Stimulated activated CD4-positive, alpha-beta T cell treated with anti-CD3 and anti-CD28 coated beads, Interleukin-12 subunit alpha, Interleukin-12 subunit beta, amount 100 ng/mL, for 24 hours (primary cell): ENCODE results near the gene LHX1.

Experiments
- DNase-seq, 2 experiments: peaks; one replicate each; pipeline ENCODE4 v3.0.0-alpha.2; 2020; ENCODE audit warnings: low read depth in 2 of 2

Gene LHX1

DNA sequence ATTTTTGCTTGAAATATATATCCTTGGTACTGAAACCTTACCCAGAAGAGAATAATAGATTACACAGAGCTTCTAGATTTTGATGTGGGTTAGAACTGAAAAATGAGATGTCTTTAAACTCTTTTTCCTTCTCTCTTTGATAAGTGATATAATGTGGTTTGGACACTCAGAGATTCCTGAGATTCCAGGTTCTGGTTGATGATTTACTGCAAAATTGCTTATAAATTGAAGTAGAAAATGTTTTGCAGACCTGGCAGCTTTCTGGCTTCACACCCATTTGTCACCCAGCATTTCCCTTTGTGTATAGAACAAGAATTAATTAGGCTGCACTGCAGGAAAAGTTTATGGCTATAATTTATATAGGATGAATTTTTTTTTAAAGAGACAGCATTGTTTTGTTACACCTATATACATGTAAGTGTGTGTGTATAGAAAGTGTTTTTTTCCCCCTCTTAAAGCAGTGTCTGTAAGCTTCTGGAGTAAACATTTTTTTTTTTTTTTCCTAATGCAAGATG, 35.0 kb downstream of the LHX1 start:
- DNase-seq: no peak

DNA sequence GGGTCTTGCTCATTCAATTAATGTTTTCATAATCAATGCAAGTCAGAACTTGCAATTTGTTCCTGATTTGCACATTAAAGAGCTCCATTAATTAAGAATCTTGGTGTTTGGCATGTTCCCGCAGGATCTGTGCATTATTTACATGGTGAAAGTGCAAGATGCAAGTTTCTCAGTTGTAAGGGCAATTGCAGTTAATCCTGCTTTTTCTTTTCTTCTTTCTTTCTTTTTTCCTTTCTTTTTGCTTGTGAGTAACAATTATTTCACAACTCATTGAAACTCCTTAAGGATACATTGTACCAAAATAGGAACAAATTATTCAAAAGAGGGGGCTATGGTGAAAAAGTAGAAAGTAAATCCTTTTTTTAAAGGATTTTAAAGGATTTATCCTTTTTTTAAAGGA, 35.6 kb downstream of the LHX1 start:
- no peak for DNase-seq

DNA sequence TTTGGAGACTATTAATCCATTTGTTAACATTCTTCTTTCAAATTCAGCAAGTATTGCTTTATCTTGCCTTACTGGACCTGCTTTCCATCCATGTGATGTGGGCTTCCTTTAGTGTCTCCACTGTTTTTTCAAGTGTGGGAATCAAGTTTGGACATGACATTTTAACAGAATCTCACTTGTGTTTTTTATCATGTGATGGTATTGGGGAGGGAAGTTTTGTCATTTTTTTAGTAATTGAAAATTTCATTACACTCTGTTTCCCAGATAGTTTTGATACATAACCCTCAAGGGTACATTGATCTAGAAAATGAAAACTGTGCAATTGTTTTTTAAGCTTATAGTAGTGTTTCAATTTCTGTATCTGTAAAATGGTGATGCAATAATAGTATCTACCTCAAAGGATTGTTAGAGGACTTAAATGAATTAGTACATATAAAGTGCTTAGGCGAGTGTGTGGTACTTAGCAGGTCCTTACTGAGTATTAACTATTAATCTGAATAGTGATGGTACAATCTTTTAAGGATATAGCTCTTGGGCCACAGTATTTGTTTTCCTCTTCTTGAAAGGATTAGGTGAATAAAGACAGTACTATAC, 38.7 kb downstream of the LHX1 start:
- no peak for DNase-seq

DNA sequence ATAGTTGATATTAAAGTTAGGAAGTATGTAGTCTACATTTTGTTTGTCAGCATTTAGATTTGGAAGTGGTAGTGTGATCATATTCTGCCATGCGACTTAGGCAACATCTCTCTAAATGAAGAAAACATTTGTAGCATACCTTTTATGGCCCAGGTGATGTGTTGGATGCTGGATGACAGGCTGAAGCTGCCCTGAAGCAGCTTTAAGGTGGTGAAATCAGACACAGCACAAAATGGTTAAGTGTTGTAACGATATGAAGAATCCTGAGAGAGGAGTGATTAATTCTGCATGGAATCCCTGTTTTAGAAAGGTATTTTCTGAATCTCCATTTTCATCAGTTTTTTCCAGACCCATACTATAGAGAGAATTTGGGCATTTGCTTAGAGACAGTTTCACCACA, 39.8 kb downstream of the LHX1 start:
- no peak for DNase-seq

DNA sequence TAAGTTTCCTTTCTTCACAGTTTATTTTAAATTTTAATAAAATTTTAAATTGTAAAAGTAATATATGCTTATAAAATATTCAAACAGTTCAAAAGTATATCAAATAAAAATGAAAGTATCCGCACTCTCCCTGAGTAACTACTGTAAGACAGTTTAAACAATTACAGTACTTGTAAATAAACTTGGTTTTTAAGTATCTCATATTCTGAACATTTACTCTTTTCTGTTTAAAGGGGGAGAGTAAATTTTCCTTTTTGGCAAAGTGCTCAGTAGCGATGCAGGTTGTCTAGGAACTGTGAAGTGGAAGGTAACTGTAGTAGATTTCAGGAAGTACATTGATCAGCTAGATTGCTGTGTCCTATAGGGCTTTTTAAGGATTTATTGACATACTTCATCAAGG, 40.3 kb downstream of the LHX1 start:
- no peak for DNase-seq

DNA sequence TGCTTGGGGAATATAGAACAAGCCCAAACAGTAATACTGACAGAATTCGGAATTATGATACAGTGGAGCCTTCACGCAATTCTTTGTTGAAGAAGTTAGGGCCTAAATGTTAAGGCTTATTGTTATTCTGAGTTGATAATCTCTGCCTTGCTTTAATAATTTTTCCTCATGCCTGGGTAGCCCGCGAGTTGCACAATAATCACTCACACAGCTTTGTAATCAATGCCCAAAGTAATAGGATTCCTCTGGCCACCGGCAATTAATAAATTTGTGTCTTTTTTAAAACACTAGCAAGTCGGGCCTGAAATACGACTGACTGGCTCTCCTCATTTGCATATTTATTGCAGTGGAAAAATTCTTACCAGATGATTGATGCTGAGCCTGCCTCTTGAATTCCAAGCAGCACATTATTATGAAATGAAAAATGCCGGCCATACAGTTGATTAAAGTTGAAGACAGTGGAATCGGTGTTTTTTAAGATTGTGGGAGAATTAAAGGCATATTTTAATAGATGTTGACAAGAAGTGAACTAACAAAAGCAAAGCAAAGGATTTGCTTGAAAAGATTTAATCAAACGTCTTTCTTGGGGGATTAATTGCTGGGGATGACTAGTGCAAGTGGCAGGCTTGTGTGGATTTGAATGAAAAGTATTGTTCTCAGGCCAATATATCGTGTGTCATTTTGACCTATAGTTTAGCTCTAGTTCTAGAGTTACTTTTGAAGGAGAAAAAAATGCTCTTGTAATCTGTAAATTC, 41.7 kb downstream of the LHX1 start:
- no peak for DNase-seq

DNA sequence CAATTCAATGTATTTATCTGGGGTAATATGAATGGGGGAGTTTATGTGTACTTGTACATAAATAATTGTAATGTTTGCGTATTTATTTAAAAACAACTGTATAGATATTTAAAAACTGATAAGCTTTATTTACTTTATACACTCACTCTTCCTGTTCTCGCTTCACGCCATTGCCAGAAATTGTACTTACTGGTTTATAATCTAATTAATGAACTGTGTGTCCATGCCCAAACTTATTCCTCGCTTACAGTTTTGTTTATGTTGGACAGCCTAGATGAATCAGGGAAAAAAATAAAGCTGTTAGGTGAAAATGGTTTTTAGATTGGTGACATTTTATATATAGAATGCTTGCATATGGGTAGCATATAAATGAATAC, 42.3 kb downstream of the LHX1 start:
- no peak for DNase-seq

DNA sequence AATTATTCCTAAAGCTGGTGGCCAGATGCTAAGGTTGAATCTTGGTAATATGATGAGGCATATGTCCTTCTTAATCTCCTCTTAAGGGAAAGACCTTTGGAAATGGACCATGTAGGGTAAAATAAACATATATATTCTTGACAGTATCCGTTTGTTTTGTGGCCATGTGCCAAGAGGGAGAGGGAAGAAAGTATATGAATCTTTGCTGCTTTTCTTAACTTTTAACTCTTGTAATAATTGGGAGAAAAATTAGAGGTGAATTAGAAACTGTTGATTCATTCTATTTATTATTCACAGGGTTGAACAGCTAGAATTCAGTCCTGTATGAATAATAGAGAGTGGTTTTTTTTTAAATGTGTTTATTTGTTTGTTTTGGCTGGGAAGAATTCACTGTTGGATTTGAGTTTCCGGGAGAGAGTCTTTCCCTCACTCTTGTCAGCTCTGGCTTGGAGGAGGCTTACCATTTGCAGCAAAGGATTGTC, 43.0 kb downstream of the LHX1 start:
- DNase-seq: no peak

DNA sequence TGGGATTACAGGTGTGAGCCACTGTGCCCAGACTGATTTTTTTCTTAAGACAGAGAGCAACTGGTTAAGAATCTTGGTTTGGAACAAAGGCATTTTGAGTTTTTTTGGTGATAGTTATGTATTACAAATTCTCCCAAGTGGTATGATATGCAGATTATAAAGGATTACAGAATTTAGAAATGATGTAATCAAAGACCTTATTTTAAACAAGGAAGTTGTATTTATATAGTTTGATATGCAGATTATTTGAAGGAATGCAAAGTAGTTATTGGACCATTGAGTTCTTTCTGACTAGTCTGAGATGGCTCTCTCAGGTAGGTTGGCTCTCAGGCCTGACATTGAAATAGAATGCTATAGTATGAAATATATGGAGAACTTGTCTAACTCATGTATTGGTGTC, 46.3 kb downstream of the LHX1 start:
- DNase-seq: no peak

DNA sequence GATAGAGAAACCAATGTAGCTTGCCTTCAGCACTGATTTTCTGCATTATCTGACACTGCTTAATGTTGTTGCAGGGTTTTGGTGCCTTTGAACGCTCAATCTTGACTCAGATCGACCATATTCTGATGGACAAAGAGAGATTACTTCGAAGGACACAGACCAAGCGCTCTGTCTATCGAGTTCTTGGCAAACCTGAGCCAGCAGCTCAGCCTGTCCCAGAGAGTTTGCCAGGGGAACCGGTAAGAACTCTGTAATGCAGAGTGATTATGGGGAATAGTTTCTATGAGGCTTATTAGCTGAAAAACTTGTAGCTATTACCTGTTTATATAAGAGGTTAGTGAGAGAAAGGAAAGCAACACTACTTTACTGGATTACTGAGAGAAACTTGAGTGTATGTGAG, 51.9 kb downstream of the LHX1 start:
- no peak for DNase-seq

DNA sequence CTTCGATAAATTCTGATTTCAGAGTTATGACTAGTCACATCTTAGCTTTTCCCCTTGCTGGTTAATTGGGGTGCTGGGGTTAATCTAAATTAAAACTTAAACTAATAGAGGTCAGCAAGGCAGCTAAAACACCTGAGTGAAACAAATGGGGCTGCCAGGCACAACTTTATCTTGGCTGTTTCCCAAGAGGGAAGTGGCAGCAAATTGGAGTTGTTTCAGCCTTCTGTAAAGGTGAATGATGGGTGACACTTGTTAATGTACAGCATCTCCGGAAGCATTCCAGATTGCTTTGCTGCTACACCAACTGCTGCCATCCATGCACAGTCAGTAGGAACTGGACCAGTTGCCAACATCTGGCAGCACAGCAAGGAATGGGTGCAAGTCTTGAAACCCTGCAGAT, 55.4 kb downstream of the LHX1 start:
- DNase-seq: no peak

DNA sequence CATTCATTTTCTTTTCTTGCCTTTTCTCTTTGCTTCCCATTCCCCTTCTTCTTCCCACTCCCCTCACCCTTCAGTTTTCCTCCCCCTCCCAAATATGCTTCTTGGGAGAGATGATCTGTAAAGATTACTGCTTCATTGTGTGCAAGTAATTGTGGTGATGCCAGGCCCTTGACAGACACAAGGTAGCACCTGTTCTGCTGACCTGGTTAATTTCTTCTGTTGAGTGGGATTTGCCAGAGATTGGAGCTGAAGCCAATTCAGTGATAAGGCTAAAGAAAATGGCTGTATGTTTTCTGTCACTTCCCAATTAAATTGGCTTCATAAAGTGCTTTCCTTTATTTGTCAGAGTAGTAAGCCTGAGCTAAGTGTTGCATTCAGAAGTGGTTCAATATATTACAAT, 56.0 kb downstream of the LHX1 start:
- no peak for DNase-seq
